ENCODE results near the gene FADS2.

DNA sequence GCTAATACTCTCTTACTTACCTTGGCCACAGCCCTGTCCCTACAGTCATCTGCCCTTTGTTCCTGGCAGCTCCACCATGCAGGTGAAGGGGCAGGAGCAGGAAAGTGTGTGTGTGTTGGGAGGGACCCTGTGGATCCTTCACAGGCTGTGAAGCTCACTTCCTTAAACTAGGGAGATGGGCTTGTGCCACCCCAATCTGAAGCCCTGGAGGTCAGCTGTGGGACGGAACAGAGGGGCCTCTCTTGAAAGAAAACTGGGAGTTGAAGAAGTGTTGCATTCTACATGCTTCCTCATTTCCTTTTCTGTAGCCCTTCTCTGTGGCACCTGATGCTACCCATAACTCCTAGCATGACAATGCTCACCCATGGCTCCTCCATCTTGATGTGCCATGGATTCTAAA, 23.0 kb upstream of the FADS2 start:
- TF ChIP-seq CTCF (IDR thresholded peaks at IDR 0.05; ENCODE audit: low read depth, low read length, poor library complexity, severe bottlenecking) (no peak), EZH2phosphoT487 (IDR thresholded peaks at IDR 0.05; ENCODE audit: borderline replicate concordance, low read length) (no peak)
